Caco-2 (cell line): ENCODE results near the gene ATIC. TPM values are rescaled to one million over a fixed set of nuclear protein-coding genes. Genes with fewer than 3 reads are reported as not detected.

ENCODE experiments used
- BruUV-seq: library from RNA; stranded (reverse); fragments of 400-500 nt; replicated peaks from 2 replicates; lab custom pipeline; 2021; lab: Mats Ljungman, UMichigan
- CTCF ChIA-PET: fragments of 300-600 bp; sonication (Branson Sonifier 250); formaldehyde crosslinking; loops from one replicate; lab custom pipeline; 2022; ENCODE audit warnings: antibody characterized with exemption; lab: Charles Lee
- POLR2A ChIA-PET: fragments of 300-600 bp; sonication (Branson Sonifier 250); formaldehyde crosslinking; loops from one replicate; lab custom pipeline; 2022; ENCODE audit warnings: antibody characterized with exemption; lab: Charles Lee
- DNase-seq, 2 experiments: peaks; one replicate each; pipeline versions ENCODE4 v3.0.0 to v3.0.0-alpha.2; 2020 to 2022
- H3K27me3 ChIP-seq: replicated peaks from 2 replicates; pipeline ENCODE4 v1.6.0; 2011; ENCODE audit warnings: low read length; ENCODE audit not compliant: control insufficient read depth, insufficient read depth
- H3K36me3 ChIP-seq: 2 replicates; pipeline ENCODE4 v1.5.1; 2011; ENCODE audit warnings: low read length; ENCODE audit not compliant: control insufficient read depth, insufficient read depth
- H3K4me1 ChIP-seq: fragments of 250-450 bp; sonication (Bioruptor Pico); 2 replicates; pipeline ENCODE4 v1.5.1; 2020; ENCODE audit warnings: mild to moderate bottlenecking
- H3K4me3 ChIP-seq: 2 replicates; pipeline ENCODE4 v1.5.1; 2011; ENCODE audit warnings: low read depth, mild to moderate bottlenecking, control low read depth, low read length
- H3K9me3 ChIP-seq: fragments of 250-450 bp; sonication (Bioruptor Pico); 2 replicates; pipeline ENCODE4 v1.5.1; 2020; ENCODE audit warnings: mild to moderate bottlenecking, moderate library complexity
- H3K27ac Mint-ChIP-seq: one replicate; pipeline ENCODE4 v1.8.0; 2022; ENCODE audit warnings: mixed read lengths; ENCODE audit not compliant: unreplicated experiment
- H3K27me3 Mint-ChIP-seq: one replicate; pipeline ENCODE4 v1.8.0; 2022; ENCODE audit warnings: mixed read lengths; ENCODE audit not compliant: insufficient read depth, unreplicated experiment
- H3K36me3 Mint-ChIP-seq: one replicate; pipeline ENCODE4 v1.8.0; 2022; ENCODE audit warnings: mild to moderate bottlenecking, mixed read lengths; ENCODE audit not compliant: insufficient read depth, unreplicated experiment
- H3K4me1 Mint-ChIP-seq: one replicate; pipeline ENCODE4 v1.8.0; 2022; ENCODE audit warnings: low read depth, mixed read lengths; ENCODE audit not compliant: unreplicated experiment
- H3K4me3 Mint-ChIP-seq: one replicate; pipeline ENCODE4 v1.8.0; 2022; ENCODE audit warnings: mild to moderate bottlenecking, moderate library complexity, mixed read lengths; ENCODE audit not compliant: unreplicated experiment
- H3K9me3 Mint-ChIP-seq: one replicate; pipeline ENCODE4 v1.8.0; 2022; ENCODE audit warnings: mixed read lengths; ENCODE audit not compliant: unreplicated experiment
- intact Hi-C: fragments of 100-400 bp; cut with micrococcal nuclease; formaldehyde crosslinking; loops from one replicate; pipeline ENCODE4 v1.10.0; 2022; ENCODE audit not compliant: unreplicated experiment
- total RNA-seq: library from RNA; stranded (reverse); gene quantifications from 2 replicates; pipeline ENCODE4 v1.2.3, GENCODE V29; 2022
- TF ChIP-seq, protein P1 (sequence below), 2 experiments: fragments of 200-600 bp in 1 of 2; IDR thresholded peaks; 1 replicate in 1 of 2; 2 replicates in 1 of 2; pipeline versions ENCODE4 v1.5.1 to v1.8.0; 2011 to 2022; ENCODE audit warnings: antibody characterized with exemption in 1 of 2, control low read depth in 1 of 2, inconsistent platforms in 1 of 2, low read depth in 1 of 2, low read length in 1 of 2, mild to moderate bottlenecking in 1 of 2, moderate library complexity in 1 of 2; ENCODE audit not compliant: insufficient read depth in 1 of 2, severe bottlenecking in 1 of 2, unreplicated experiment in 1 of 2

The ATIC gene
- total RNA-seq, 1 experiment from 2014 or later: 318 TPM

DNA sequence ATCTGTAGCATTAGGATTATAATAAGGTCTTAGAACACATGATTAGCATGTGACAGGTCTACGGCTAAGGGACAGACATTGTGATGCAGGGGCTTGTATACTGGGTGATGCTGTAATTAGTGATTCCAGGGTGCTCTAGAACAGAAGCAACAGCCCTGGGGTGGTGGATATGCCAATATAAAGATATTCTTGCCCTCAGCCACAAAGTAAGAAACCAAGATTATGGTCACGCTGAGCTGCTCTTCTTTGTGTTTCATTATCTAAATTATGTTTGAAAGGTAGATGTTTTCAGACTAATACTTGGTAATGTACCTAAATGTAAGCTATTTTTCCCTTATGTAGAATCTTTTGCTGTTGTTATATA, 78.7 kb downstream of the ATIC start:
- Histone ChIP-seq H3K36me3 (peaks cover 12% of the 10 kb centered on the region), H3K27me3 (no peaks in the 10 kb centered on the region), H3K9me3 (no peaks in the 10 kb centered on the region), H3K4me3 (no peak overlapping the region), H3K4me1 (no peaks in the 10 kb centered on the region)
- Mint-ChIP-seq H3K36me3 (peaks cover 100% of the 10 kb centered on the region), H3K27me3 (no peaks in the 10 kb centered on the region), H3K27ac (no peak overlapping the region), H3K9me3 (no peaks in the 10 kb centered on the region), H3K4me1 (peaks cover 19% of the 10 kb centered on the region), H3K4me3 (no peak overlapping the region)
- intact Hi-C loops: no loop called here
- CTCF ChIA-PET: no interaction called here
- TF ChIP-seq, protein P1, sequence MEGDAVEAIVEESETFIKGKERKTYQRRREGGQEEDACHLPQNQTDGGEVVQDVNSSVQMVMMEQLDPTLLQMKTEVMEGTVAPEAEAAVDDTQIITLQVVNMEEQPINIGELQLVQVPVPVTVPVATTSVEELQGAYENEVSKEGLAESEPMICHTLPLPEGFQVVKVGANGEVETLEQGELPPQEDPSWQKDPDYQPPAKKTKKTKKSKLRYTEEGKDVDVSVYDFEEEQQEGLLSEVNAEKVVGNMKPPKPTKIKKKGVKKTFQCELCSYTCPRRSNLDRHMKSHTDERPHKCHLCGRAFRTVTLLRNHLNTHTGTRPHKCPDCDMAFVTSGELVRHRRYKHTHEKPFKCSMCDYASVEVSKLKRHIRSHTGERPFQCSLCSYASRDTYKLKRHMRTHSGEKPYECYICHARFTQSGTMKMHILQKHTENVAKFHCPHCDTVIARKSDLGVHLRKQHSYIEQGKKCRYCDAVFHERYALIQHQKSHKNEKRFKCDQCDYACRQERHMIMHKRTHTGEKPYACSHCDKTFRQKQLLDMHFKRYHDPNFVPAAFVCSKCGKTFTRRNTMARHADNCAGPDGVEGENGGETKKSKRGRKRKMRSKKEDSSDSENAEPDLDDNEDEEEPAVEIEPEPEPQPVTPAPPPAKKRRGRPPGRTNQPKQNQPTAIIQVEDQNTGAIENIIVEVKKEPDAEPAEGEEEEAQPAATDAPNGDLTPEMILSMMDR (IDR thresholded peaks at IDR 0.05; ENCODE audit: insufficient read depth in 1 of 2, low read depth in 1 of 2, low read length in 1 of 2, severe bottlenecking in 1 of 2, unreplicated experiment in 1 of 2): no peak
- no TSS peak for BruUV-seq
- POLR2A ChIA-PET: no interaction called here
- DNase-seq: no peak

DNA sequence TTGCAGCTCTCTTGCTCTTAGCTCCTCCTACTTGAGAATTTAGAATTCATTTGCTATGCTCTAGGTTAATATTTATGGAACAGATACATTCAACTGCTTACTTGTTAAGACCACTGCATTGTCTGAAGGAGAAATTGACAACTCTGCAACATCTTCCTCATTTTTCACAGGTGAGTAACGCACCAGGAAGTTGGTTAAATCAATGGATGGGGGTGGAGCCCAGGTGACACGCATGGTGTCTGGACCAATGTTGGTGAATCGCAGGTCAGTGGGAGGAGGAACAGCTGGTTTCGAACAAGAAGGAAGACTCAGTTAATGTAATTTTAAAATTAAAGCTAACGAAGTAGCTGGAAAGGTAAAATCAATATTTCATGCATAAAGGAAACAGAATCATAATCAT, 79.7 kb downstream of the ATIC start:
- Mint-ChIP-seq H3K27ac (peak overlapping the region; percentile 32), H3K36me3 (peaks cover 100% of the 10 kb centered on the region), H3K4me3 (no peak overlapping the region), H3K9me3 (no peaks in the 10 kb centered on the region), H3K4me1 (peaks cover 23% of the 10 kb centered on the region), H3K27me3 (no peaks in the 10 kb centered on the region)
- peak in 1 of 2 experiments; percentile 30 for DNase-seq
- no TSS peak for BruUV-seq
- Histone ChIP-seq H3K36me3 (peaks cover 12% of the 10 kb centered on the region), H3K9me3 (no peaks in the 10 kb centered on the region), H3K27me3 (no peaks in the 10 kb centered on the region), H3K4me3 (no peak overlapping the region), H3K4me1 (no peaks in the 10 kb centered on the region)
- TF ChIP-seq, protein P1 (IDR thresholded peaks at IDR 0.05; ENCODE audit: insufficient read depth in 1 of 2, low read depth in 1 of 2, low read length in 1 of 2, severe bottlenecking in 1 of 2, unreplicated experiment in 1 of 2): no peak
- CTCF ChIA-PET: no interaction called here
- POLR2A ChIA-PET: no interaction called here
- intact Hi-C loops: no loop called here

DNA sequence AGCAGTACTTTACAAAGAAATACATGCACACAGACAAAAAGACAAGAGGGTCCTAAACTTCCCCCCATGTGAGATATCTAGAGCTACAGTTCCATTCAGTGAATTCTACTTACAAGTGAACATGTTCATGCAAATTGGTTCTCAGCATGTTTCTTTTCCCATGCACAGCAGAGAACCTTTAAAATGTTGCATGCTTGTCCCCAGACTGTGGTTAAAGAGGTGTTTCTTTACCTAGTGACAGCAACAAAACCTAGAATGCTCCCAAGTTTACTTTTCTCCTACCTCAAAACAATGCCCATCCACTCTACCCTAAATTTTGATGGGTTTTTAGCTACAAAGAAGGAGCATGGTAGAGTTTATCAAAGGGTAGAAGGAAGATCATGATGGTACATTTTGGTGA, 80.3 kb downstream of the ATIC start:
- no peaks in the 10 kb centered on the region for H3K27me3 ChIP-seq
- Mint-ChIP-seq H3K4me1 (peaks cover 23% of the 10 kb centered on the region), H3K9me3 (no peaks in the 10 kb centered on the region), H3K4me3 (no peak overlapping the region), H3K36me3 (peaks cover 100% of the 10 kb centered on the region), H3K27ac (no peak overlapping the region), H3K27me3 (no peaks in the 10 kb centered on the region)
- BruUV-seq: no TSS peak
- ChIA-PET CTCF (no interaction called here), POLR2A (no interaction called here)
- peaks cover 15% of the 10 kb centered on the region for H3K36me3 ChIP-seq
- TF ChIP-seq, protein P1 (IDR thresholded peaks at IDR 0.05; ENCODE audit: insufficient read depth in 1 of 2, low read depth in 1 of 2, low read length in 1 of 2, severe bottlenecking in 1 of 2, unreplicated experiment in 1 of 2): no peak
- intact Hi-C loops: no loop called here
- H3K4me1 ChIP-seq: no peaks in the 10 kb centered on the region
- H3K9me3 ChIP-seq: no peaks in the 10 kb centered on the region
- no peak for DNase-seq
- no peak overlapping the region for H3K4me3 ChIP-seq
